Lower leg skin (tissue), 3 donors: ENCODE measurements around the gene PIP5KL1.

Experiments used
- POLR2A ChIP-seq, 2 donors: fragments of 450-650 bp; IDR thresholded peaks; one replicate each; pipeline ENCODE4 v1.6.1; 2016 to 2017; ENCODE audit warnings: antibody characterized with exemption in 2 of 2, mild to moderate bottlenecking in 1 of 2, moderate library complexity in 1 of 2
- TF ChIP-seq, protein P1 (sequence below), 3 donors: fragments of 450-650 bp; IDR thresholded peaks; one replicate each; pipeline ENCODE4 v1.5.1; 2016; ENCODE audit warnings: antibody characterized with exemption in 3 of 3, mild to moderate bottlenecking in 3 of 3, moderate library complexity in 2 of 3

DNA sequence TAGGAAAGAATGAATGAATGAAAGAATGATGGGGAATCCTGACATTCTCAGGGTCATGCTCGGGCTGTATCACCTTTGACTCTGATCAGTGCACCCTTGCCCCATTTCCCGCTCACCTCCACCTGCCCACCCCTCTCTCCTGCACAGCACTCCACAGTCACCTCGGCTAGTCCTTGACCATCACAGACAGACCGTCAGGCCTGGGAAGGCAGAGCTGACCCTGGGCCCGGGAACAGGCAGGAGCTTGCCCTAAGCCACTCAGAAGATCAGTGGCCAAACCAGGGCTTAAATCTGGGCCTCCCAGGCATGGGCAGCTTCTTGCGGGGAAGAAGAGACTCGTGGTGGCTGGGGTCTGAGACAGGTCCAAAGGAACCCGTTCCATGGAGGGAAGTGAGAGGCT lies 34.8 kb downstream of the PIP5KL1 start:
- TF ChIP-seq, protein P1, sequence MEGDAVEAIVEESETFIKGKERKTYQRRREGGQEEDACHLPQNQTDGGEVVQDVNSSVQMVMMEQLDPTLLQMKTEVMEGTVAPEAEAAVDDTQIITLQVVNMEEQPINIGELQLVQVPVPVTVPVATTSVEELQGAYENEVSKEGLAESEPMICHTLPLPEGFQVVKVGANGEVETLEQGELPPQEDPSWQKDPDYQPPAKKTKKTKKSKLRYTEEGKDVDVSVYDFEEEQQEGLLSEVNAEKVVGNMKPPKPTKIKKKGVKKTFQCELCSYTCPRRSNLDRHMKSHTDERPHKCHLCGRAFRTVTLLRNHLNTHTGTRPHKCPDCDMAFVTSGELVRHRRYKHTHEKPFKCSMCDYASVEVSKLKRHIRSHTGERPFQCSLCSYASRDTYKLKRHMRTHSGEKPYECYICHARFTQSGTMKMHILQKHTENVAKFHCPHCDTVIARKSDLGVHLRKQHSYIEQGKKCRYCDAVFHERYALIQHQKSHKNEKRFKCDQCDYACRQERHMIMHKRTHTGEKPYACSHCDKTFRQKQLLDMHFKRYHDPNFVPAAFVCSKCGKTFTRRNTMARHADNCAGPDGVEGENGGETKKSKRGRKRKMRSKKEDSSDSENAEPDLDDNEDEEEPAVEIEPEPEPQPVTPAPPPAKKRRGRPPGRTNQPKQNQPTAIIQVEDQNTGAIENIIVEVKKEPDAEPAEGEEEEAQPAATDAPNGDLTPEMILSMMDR (IDR thresholded peaks at IDR 0.05) = no peak
- TF ChIP-seq POLR2A (IDR thresholded peaks at IDR 0.05) = no peak
